Suppressor macrophage treated with lipopolysaccharide for 4 hours (primary cell): ENCODE results near the gene UFC1.
A peak's percentile ranks its signal among the peaks of the same experiment; 100 is the strongest.

ENCODE experiments used
- DNase-seq: peaks from one replicate; pipeline ENCODE4 v3.0.0-alpha.2; 2020

The UFC1 gene

DNA sequence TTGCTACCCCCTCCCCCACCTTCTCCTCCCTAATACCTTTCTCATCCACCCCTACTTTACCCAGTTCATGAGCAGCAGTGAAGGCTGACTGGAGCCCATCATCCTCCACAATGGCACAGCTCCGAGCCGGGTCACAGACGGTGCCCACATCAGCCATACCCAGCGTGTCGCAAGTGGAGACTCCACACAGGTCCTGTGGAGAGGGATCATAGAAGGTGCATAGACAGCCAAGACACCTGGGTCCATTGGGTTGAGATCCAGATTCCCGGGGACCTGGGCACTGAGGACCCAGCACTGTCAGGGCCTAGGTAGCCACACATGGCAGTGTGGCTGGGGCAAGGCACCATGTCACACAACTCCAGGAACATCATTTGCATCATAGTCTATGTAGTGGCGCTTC lies 42.3 kb downstream of the UFC1 start:
- DNase-seq = no peak

DNA sequence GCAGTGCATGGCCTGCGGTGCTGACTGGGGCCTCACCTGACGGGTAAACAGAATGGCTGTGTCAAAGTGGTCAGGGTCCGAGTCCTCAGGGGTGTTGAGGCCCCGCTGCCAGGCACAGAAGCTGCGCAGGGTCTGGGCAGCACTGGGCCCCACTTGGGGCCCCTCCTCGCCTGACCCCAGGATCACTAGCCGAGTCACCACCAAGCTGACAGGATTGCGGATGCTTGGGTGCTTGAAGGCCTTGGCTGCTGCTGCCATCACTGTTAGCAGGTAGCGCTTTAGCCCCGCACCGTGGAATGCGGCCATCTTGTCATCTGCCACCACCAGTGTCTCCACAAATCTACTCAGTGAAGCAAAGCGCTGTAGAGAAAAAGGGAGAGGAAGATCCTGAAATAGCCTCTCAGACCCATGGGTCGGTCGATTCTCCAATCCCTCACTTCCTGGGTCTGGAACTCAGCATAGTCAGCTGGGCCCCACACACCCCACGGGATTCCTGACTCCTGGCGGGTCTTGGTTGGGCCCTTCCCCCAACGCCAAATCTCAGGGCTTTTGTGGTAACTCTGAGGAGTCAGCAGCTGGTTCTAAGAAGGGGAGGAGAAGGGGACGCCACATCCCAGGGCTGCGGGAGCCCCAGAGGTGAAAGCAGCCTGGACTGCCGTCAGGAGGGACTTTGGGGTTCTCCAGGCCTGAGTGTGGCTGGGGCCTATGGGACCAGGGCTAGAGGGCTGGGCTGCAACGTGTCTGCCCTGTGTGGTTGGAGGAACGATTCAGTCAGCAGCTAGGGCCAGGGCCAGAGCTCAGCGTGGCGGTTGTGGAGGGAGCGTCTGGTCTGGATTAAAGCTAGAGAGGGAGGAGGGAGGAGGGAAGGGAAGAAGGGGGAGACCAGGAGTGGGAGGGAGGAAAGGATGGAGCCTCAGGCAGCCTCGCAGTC lies 43.0 kb downstream of the UFC1 start:
- no peak for DNase-seq

DNA sequence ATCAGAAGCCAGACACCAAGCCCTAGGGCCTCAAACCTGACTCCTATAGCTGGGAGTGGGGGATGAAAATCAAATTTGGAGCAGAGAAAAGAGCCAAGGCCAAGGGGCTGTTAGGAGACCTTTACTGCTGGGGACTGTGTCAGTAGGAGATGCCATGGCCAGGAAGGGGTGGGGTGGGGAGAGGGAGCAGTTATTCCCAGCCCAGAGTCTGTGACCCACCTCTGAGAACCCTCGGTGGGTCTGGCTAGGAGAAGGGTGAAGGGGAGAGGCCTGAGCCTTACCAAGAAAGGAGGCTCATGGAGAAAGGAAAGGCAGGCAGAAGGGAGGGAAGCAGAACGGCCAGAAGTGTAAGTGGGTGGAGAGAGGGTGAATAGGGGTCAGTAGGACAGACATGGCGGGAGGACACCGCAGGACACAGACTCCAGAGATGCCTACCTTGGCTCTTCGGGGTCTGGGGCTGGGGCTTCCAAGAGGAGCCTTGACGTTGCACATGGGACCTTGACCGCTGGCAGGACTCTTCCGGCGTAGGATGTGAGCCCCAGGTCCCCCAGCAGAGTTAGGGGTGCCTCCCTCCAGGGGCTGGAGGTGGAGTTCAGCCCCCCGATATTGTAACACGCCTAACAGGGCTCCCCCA lies 43.9 kb downstream of the UFC1 start:
- no peak for DNase-seq

DNA sequence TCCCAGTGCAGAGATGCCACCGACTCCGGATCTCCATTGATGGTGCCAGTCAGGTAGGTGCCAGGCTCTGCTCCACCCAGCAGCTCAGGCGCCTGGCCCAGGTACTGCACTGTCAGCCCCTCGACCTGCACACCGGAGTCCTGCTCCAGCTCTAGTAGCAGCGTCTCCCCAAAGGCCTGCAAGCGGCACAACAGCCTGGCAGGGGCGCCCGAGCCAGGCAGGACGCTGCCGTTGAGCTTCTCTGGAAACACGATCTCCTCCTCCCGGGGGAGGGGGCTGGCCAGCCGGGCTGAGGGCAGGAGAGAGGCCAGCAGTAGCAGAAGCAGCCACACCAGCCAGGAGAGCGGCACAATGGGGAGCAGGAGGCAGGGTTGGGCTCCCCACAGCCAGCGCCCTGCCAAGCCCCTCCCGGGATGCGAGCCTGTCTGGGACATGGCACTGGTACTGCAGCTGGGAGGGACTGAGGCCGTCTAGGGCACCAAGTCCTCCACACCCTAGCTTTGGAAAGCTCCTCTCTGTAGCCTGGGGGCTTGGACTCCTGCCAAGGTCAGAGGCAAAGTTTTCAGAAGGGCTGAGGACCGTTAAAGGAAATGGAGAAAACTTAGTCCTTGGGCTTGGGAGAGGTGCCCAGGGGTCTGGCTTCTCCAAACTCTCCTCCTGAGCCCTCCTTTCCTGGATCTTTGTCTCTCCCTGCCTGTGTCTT lies 44.6 kb downstream of the UFC1 start:
- no peak for DNase-seq

DNA sequence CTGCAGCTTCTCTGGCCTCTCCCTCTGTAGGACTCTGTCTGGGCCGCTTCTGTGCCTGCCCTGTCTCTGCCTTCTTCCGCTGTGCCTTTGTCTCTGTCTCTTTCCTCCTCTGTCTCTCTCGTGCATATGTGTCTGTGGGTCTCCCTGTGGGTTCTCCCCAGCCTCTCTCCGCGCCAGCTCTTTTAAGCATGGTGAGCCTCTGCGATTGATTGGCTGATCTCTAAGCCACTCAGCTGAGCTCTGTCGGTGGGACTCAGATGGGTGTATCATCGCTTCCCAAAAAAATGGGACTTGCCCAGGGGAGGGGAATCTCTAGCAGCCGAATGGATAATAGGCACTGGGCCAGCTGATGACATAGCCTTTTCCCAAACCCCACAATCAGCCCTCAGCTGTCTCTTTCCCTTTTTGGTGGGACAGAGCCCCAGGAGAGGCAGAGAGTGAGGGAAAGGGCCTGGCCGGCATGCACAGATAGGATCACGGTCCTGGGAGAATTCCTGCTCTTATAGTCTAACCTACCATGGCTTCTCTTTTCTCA lies 45.2 kb downstream of the UFC1 start, which contains the start of gene ADAMTS4:
ADAMTS4 (minus strand) TSS at position 158 of the 535 bp plus-strand sequence. CDS start 427 bp downstream, outside the sequence.
- no peak for DNase-seq

DNA sequence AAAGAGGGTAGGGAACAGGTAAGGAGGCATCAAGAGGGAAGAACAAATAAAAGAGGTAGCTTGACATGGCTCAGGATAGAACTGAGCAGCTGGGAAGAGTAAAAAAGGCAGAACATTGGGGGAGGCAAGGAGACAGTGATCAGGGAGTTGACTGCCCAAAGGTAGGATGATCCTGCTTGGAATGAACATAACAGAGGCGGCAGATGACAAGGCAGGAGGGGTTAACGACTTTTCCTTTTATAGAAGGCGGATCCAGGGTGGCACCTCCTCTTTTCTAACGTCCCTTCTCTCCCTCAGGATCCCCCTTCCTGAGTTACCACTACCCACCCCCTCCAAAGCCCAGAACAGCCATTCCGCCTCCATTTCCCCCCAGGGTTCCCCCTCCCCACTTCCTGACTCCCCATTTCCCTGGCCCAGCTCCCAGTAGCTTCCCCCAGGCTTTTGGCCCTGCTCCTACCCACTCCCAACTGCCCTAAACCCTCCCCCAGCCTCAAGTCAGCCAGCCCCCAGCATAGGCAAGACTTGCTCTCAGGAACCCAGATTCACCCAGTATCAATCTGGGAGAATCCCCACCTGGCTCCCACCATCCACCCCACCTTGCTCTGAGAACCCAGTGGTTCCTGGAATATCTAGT lies 45.8 kb downstream of the UFC1 start:
- no peak for DNase-seq

DNA sequence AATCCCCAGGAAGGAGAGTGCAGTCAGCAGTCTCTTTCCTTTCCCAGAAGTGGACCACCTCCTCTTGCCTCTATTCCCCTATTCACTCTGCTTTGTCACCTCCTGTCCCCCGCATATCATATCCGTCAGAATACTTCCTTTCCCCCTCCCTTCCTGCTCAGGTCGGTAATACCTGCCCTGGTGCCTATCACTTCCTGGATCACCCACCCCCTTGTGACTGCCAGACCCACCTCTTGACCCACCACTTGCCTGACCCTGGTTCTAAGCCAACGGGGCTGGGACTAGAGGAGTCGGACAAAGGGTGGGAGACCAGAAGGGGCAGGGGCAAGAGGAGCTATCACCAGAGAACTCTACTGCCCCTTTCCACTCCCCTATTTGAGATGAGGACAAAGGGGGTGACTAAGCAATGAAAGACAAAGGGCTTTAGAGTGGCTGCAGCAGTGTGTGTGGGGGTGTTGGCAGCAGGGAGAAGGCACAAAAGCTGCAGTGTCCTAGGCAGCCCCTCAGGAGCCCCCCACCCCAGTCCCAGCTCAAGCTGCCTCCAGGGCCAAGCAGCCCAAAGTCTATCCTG lies 46.7 kb downstream of the UFC1 start:
- no peak for DNase-seq

DNA sequence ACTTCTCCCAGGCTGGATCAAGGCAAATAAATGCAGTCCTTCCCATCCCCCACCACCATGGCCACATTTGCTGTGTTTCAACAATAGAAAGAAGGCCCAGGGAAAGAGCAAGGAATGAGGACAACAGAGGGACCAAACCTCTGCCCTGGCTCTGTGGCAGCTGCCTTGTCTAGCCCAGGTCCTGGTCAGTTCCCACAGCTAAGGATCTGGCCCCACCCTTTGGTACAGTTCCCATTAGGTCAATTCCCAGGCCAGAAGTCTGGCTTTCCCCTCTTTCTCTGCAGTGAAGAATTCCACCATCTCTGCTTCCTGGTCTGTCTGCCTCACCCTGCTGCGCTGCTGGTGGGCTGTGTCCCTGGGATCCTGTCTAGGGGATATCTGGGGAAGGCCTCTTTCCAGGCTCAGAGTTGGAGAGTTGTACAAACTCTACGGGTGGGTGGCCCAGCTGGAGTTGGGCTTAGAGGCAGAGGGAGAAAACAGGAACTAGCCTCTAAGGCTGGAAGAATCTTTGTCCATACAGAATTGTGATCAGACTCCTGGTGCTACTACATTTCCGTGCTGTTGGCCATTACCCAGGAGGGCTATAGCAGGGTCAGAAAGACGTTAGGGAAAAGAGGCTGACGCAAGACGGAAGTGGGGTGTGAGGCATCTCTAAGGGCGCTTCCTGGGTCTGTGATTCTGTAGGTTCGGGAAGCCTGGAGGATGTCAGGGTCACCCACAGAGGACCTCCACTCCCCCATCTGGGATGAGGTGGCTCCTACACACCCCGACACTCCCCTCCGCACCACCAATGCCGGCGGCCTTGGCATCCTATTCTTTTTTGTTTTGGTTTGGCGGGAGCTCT lies 47.4 kb downstream of the UFC1 start:
- DNase-seq = peak; percentile 61

DNA sequence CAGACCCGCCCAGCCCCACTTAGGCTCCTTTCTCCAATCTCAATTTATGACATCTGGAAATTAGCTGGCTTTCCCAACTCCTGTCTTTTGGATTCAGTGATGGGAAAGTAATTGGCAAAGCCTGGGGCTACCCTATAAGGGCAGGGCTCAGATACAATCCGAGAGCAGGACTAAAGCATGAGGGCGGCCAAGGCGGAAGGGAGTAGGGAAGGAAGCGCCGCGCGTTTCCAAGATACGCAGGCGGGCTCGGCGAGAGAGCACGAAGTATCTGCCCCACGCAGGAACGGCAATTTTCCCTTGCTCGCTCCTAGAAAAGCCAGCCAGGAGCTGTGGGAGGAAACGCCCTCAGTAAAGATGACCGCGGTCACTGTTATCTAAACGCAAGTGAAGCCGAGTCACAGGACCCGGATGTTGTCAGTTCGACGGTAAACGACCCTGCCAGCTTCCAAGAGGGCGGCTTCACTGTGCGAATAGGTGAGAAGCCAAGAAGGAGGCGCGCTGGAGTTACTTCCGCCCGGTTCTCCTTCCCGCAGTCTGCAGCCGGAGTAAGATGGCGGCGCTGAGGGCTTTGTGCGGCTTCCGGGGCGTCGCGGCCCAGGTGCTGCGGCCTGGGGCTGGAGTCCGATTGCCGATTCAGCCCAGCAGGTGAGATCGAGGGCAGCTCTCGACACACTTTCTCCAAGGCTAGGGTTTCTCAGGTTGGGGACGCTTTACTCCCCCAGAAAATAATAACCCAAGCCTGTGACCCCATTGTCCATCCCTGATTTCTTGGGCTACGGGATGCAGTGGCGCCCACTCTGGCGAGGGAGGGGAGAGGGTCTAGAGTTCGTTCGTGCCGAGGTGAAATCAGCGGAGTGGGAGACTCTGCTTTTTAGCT lies 48.3 kb downstream of the UFC1 start, which contains the start of gene NDUFS2:
NDUFS2 (plus strand) TSS at position 532 of the 877 bp plus-strand sequence; CDS start at position 551, 19 bp downstream.
- peak; percentile 98 for DNase-seq

DNA sequence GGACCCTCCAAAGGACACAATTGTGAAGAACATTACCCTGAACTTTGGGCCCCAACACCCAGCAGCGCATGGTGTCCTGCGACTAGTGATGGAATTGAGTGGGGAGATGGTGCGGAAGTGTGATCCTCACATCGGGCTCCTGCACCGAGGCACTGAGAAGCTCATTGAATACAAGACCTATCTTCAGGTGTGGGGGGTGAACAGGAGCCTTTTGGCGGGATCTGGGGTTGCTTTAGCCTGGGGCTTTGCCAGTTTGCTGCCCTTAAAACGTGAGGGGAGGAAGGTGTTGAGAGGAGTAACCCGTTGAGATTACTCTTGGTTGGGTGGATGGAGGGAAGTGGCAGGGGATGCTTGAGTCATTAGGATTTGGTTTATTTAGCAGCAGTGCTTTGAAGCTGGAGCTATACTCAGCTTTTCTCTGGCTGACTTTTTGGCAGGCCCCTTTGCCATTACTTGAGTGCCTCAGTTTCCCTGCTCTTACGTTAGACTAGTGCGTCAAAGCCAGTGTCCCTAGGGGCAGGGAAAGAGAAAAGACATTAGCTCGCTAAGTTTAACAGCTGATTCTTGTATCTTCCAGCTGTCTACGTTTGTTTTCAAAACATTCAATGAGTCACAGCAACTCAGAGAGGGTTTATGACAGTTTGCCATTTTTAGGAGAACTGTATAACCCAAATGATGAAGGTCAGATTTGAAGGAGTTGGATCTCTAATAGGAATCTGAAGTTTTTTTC lies 52.8 kb downstream of the UFC1 start:
- no peak for DNase-seq

DNA sequence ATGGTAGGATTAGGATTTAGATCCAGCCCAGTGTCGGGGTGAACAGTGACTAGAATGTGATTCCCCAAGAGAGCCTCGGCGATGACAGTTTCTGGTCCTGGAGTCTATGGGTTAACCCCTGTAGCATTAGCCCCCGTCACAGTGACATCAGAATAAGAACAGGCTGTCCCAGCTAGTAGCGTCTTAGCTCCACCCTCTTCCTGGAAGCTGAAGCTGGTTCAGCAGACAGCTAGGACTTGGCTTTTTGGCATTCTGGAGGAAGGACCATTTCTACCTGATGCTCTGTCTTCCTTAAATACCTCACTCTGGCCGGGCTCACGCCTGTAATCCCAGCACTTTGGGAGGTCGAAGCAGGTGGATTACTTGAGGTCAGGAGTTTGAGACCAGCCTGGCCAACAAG lies 53.4 kb downstream of the UFC1 start:
- no peak for DNase-seq
